ENCODE data around the gene CIRBP. TPM values are rescaled to one million over a fixed set of nuclear protein-coding genes. Genes with fewer than 3 reads are reported as not detected.

CIRBP gene
- total and polyA plus RNA-seq, 2 of the 13 experiments (the other 11 are each of a cell fraction or from before 2014, with no cell fraction given): 133 to 140 TPM

DNA sequence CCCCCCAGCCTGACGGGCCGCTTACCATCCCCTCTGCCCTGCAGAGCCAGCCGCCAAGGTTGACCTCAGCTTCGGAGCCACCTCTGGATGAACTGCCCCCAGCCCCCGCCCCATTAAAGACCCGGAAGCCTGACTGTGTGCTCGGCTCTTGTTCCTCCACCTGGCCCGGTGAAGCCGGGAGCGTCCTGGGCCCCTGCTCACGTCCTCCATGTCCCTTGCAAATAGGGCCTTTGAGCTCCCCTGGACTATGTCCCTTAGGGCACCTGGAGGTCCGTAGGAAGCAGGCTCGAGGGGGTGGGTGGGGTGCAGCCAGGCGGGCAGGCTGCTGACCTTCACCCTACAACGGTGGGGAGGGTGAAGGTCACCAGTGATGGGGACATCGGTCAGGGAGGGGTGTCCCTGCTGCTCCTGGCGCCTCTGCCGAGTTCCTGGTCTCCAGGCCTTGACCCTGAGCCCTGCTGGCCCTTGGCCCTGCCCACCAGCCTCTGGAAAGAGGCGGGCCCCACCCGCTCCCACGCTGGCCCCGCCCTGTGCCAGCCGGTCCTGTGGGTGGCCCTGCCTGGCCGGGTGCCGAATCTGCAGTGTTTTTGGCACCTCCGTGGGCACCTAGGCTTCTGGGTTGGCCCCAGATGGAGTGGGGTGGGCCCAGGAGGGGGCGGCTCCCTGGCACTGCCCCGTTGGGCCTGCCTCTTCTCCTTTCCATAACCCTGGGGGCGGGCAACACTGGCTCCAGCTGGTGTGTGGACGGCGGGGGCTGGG, 24.3 kb upstream of the CIRBP start (continued):
- TF ChIP-seq, protein P1, sequence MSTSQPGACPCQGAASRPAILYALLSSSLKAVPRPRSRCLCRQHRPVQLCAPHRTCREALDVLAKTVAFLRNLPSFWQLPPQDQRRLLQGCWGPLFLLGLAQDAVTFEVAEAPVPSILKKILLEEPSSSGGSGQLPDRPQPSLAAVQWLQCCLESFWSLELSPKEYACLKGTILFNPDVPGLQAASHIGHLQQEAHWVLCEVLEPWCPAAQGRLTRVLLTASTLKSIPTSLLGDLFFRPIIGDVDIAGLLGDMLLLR (CRISPR knock-in tag; IDR thresholded peaks at IDR 0.05): 0 out of 2 replicates have a peak, but pooled peaks have one; percentile 12
- no peak for TF ChIP-seq PAX8 (CRISPR knock-in tag; IDR thresholded peaks at IDR 0.05; ENCODE audit: borderline replicate concordance)
- TF ChIP-seq, protein P2, sequence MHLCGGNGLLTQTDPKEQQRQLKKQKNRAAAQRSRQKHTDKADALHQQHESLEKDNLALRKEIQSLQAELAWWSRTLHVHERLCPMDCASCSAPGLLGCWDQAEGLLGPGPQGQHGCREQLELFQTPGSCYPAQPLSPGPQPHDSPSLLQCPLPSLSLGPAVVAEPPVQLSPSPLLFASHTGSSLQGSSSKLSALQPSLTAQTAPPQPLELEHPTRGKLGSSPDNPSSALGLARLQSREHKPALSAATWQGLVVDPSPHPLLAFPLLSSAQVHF (CRISPR knock-in tag; IDR thresholded peaks at IDR 0.05): no peak
- peak; percentile 81; the same call in 1 of the 2 replicates for TF ChIP-seq THAP11 (CRISPR knock-in tag; IDR thresholded peaks at IDR 0.05)
- TF ChIP-seq CEBPG (CRISPR knock-in tag; IDR thresholded peaks at IDR 0.05): peak; percentile 71
- no peak for TF ChIP-seq SRSF4 (IDR thresholded peaks at IDR 0.05; ENCODE audit: low read depth, low read length, poor library complexity, severe bottlenecking)
- TF ChIP-seq CCAR2 (optimal IDR thresholded peaks at IDR 0.05; ENCODE audit: low read depth, low read length): no peak
- TF ChIP-seq ZNF501 (CRISPR knock-in tag; IDR thresholded peaks at IDR 0.05): peak; percentile 89

DNA sequence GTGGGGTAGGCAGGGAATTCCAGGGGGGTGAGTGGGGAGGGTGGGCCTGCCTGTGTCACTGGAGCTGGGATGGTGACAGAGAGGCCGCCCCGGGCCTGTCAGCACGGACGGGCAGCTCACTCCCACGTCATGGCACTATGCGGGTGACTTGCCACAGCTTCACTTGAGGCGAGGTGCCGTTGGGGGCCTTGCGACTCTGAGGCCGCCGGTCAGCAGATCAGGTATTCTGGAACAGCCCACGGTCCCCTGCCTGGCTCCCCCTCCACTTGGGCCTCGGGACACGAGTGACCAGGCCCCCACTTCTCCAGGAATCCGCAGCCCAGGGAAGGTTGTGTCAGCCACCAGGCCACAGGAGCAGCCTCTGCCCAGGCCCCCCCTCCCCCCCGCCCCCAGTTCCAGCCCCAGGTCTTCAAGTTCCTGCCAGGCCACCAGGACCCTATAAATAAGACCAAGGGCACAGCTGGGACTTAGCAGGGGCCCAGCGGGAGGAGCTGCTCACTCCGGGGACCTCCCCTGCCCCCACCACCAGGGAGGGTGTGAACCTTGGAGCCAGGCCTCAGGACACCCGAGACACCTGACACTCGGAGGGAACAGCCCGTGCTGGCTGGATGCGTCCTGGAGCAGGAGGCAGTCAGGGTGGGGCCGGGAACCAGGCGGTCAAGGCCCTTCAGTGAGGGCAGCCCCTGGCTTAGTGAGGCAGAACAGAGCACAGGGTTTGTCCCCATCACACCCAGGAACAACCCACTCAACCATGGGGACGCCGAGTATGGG, 23.5 kb upstream of the CIRBP start:
- DNase-seq (ENCODE audit: low spot score) (peak; percentile 65), ATAC-seq (peak; percentile 13), FAIRE-seq (peak; percentile 21)
- no TSS peak for BruUV-seq (replicated peaks)
- in situ Hi-C loops (cut with HindIII; ENCODE audit: extremely low pct_ligation_motif_present, low pct_unique_long_range_greater_than_20kb) (no loop called here), intact Hi-C loops (cut with micrococcal nuclease; ENCODE audit: unreplicated experiment) (loop anchor here (1.0 kb wide), 1 partner anchor 21 kb away; no protein-coding TSS in a partner anchor)
- peaks cover 6% of the 10 kb centered on the region; the same call in 1 of the 2 replicates for H4K20me1 ChIP-seq (ENCODE audit: insufficient read depth, low read length)
- H3K9ac ChIP-seq (ENCODE audit: insufficient read depth, low read depth, low read length): peak overlapping the region; percentile 69
- peak overlapping the region; percentile 41 to 80 (median 52); a peak in 5 of 6 replicates for H3K4me3 ChIP-seq (replicated peaks in 1 of 3; ENCODE audit: insufficient read depth in 1 of 3, low read depth in 2 of 3, low read length in 3 of 3)
- no peaks in the 10 kb centered on the region for H3K27me3 ChIP-seq (ENCODE audit: control insufficient read depth in 1 of 2, insufficient read depth in 2 of 2, low read length in 2 of 2)
- H3K79me2 ChIP-seq (ENCODE audit: insufficient read depth, low read length): peaks cover 25% of the 10 kb centered on the region
- peaks cover 0 to 2% of the 10 kb centered on the region in 2 experiments; a peak in 1 of 5 replicates for H3K36me3 ChIP-seq (replicated peaks in 1 of 2; ENCODE audit: control insufficient read depth in 1 of 2, insufficient read depth in 2 of 2, low read length in 2 of 2)
- 0% methylated on average over 6 of the region's 26 CpGs for whole genome bisulfite sequencing (ENCODE audit: low lambda C conversion rate)
- POLR2A ChIA-PET: interaction anchor here (1.7 to 10.1 kb wide), 8 partner anchors 8 to 128 kb away, joined by 5 to 469 read pairs (median 33); partner anchors contain the start of genes CIRBP and FAM174C
- H3K9me3 ChIP-seq (ENCODE audit: low read length): no peaks in the 10 kb centered on the region
- no peak overlapping the region for H2AFZ ChIP-seq (ENCODE audit: low read length)
- H3K4me2 ChIP-seq (ENCODE audit: low read depth, low read length): peak overlapping the region; percentile 81
- CTCF ChIA-PET (ENCODE audit: low intra/inter-chr PET ratio, low total read pairs): interaction anchor here (3.3 kb wide), 1 partner anchor 21 kb away, joined by 60 read pairs; no protein-coding TSS in a partner anchor
- peaks cover 63% of the 10 kb centered on the region for H3K4me1 ChIP-seq (ENCODE audit: insufficient read depth, low read length)
- H3K27ac ChIP-seq (ENCODE audit: extremely low read length, insufficient read depth, low read length): peak overlapping the region; percentile 96
- TF ChIP-seq FOSL2 (CRISPR knock-in tag; IDR thresholded peaks at IDR 0.05) (peak; percentile 52), AGO2 (optimal IDR thresholded peaks at IDR 0.05; ENCODE audit: low read depth, low read length) (peak; percentile 82), MAFF (IDR thresholded peaks at IDR 0.05; ENCODE audit: low read depth, low read length) (no peak), RBFOX2 (IDR thresholded peaks at IDR 0.05; ENCODE audit: low read depth, low read length) (peak; percentile 46; the same call in 1 of the 2 replicates), HOXA7 (CRISPR knock-in tag; IDR thresholded peaks at IDR 0.05) (no peak), KDM2A (CRISPR knock-in tag; IDR thresholded peaks at IDR 0.05; ENCODE audit: borderline replicate concordance, low read depth) (peak; percentile 77), ZNF567 (CRISPR knock-in tag; IDR thresholded peaks at IDR 0.05; ENCODE audit: borderline replicate concordance) (no peak)
- TF ChIP-seq, protein P3, sequence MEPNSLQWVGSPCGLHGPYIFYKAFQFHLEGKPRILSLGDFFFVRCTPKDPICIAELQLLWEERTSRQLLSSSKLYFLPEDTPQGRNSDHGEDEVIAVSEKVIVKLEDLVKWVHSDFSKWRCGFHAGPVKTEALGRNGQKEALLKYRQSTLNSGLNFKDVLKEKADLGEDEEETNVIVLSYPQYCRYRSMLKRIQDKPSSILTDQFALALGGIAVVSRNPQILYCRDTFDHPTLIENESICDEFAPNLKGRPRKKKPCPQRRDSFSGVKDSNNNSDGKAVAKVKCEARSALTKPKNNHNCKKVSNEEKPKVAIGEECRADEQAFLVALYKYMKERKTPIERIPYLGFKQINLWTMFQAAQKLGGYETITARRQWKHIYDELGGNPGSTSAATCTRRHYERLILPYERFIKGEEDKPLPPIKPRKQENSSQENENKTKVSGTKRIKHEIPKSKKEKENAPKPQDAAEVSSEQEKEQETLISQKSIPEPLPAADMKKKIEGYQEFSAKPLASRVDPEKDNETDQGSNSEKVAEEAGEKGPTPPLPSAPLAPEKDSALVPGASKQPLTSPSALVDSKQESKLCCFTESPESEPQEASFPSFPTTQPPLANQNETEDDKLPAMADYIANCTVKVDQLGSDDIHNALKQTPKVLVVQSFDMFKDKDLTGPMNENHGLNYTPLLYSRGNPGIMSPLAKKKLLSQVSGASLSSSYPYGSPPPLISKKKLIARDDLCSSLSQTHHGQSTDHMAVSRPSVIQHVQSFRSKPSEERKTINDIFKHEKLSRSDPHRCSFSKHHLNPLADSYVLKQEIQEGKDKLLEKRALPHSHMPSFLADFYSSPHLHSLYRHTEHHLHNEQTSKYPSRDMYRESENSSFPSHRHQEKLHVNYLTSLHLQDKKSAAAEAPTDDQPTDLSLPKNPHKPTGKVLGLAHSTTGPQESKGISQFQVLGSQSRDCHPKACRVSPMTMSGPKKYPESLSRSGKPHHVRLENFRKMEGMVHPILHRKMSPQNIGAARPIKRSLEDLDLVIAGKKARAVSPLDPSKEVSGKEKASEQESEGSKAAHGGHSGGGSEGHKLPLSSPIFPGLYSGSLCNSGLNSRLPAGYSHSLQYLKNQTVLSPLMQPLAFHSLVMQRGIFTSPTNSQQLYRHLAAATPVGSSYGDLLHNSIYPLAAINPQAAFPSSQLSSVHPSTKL (CRISPR knock-in tag; IDR thresholded peaks at IDR 0.05): peak; percentile 49

Data from HepG2 (cell line).